Liver (tissue), 9 donors: ENCODE measurements around the gene ADGRB2. TPM values are rescaled to one million over a fixed set of nuclear protein-coding genes. Genes with fewer than 3 reads are reported as not detected.

ENCODE experiments used
- DNase-seq: peaks from one replicate; pipeline ENCODE4 v3.0.0-alpha.2; 2017; ENCODE audit warnings: low spot score
- H3K27ac ChIP-seq, 2 donors: one replicate each; pipeline ENCODE4 v1.7.0; 2013; ENCODE audit warnings: inconsistent platforms in 2 of 2, low read length in 2 of 2, control low read depth in 1 of 2, low read depth in 1 of 2, mild to moderate bottlenecking in 1 of 2
- H3K27me3 ChIP-seq, 4 donors: one replicate each; pipeline versions ENCODE4 v1.6.1 to v1.7.0; 2013; ENCODE audit warnings: low read length in 3 of 4, inconsistent platforms in 1 of 4, mild to moderate bottlenecking in 1 of 4, moderate library complexity in 1 of 4; ENCODE audit not compliant: control insufficient read depth in 4 of 4, insufficient read depth in 4 of 4
- H3K36me3 ChIP-seq, 4 donors: one replicate each; pipeline versions ENCODE4 v1.6.1 to v1.7.0; 2013; ENCODE audit warnings: low read length in 3 of 4, mild to moderate bottlenecking in 3 of 4, low read depth in 1 of 4, moderate library complexity in 1 of 4; ENCODE audit not compliant: control insufficient read depth in 4 of 4, insufficient read depth in 3 of 4
- H3K4me1 ChIP-seq, 4 donors: one replicate each; pipeline versions ENCODE4 v1.6.1 to v1.7.0; 2013; ENCODE audit warnings: low read length in 3 of 4, mild to moderate bottlenecking in 3 of 4, moderate library complexity in 1 of 4; ENCODE audit not compliant: control insufficient read depth in 4 of 4, insufficient read depth in 4 of 4
- H3K4me3 ChIP-seq, 3 donors: one replicate each; pipeline versions ENCODE4 v1.6.1 to v1.7.0; 2013; ENCODE audit warnings: low read length in 3 of 3, control low read depth in 1 of 3, low read depth in 1 of 3, mild to moderate bottlenecking in 1 of 3
- H3K9ac ChIP-seq, 2 donors: one replicate each; pipeline ENCODE4 v1.7.0; 2013; ENCODE audit warnings: low read length in 2 of 2, mild to moderate bottlenecking in 2 of 2, moderate library complexity in 2 of 2, control low read depth in 1 of 2, low read depth in 1 of 2
- H3K9me3 ChIP-seq, 4 donors: one replicate each; pipeline versions ENCODE4 v1.6.1 to v1.7.0; 2013; ENCODE audit warnings: low read length in 3 of 4; ENCODE audit not compliant: control insufficient read depth in 4 of 4
- EGR1 ChIP-seq, 2 donors: IDR thresholded peaks; 2 replicates each; pipeline ENCODE4 v1.6.1; 2016 to 2018; ENCODE audit warnings: antibody characterized with exemption in 2 of 2, low read depth in 2 of 2
- FOXA1 ChIP-seq: IDR thresholded peaks from 2 replicates; pipeline ENCODE4 v1.6.1; 2016; ENCODE audit warnings: antibody characterized with exemption
- FOXA2 ChIP-seq: IDR thresholded peaks from 2 replicates; pipeline ENCODE4 v1.6.1; 2016; ENCODE audit warnings: antibody characterized with exemption
- GABPA ChIP-seq, 2 donors: IDR thresholded peaks in 1 of 2; conservative IDR thresholded peaks in 1 of 2; 2 replicates each; pipeline ENCODE4 v1.6.1; 2016; ENCODE audit warnings: antibody characterized with exemption in 2 of 2, mild to moderate bottlenecking in 1 of 2, moderate library complexity in 1 of 2
- HNF4A ChIP-seq, 2 donors: conservative IDR thresholded peaks; 2 replicates each; pipeline ENCODE4 v1.6.1; 2016; ENCODE audit warnings: antibody characterized with exemption in 2 of 2, mild to moderate bottlenecking in 2 of 2
- HNF4G ChIP-seq: IDR thresholded peaks from 2 replicates; pipeline ENCODE4 v1.6.1; 2016; ENCODE audit warnings: antibody characterized with exemption
- JUND ChIP-seq, 2 donors: IDR thresholded peaks; 2 replicates each; pipeline ENCODE4 v1.6.1; 2016; ENCODE audit warnings: antibody characterized with exemption in 2 of 2
- NR2F2 ChIP-seq: IDR thresholded peaks from 2 replicates; pipeline ENCODE4 v1.6.1; 2016; ENCODE audit warnings: antibody characterized with exemption
- RAD21 ChIP-seq, 2 donors: IDR thresholded peaks; 2 replicates each; pipeline ENCODE4 v1.6.1; 2016; ENCODE audit warnings: antibody characterized with exemption in 2 of 2, mild to moderate bottlenecking in 2 of 2
- RXRA ChIP-seq, 2 donors: IDR thresholded peaks; 2 replicates each; pipeline ENCODE4 v1.6.1; 2017 to 2018; ENCODE audit warnings: antibody characterized with exemption in 2 of 2, mild to moderate bottlenecking in 1 of 2
- SP1 ChIP-seq: IDR thresholded peaks from 2 replicates; pipeline ENCODE4 v1.6.1; 2018; ENCODE audit warnings: antibody characterized with exemption, mild to moderate bottlenecking
- TAF1 ChIP-seq: conservative IDR thresholded peaks from 2 replicates; pipeline ENCODE4 v1.6.1; 2016; ENCODE audit warnings: antibody characterized with exemption, mild to moderate bottlenecking
- YY1 ChIP-seq: IDR thresholded peaks from 2 replicates; pipeline ENCODE4 v1.6.1; 2016; ENCODE audit warnings: antibody characterized with exemption, mild to moderate bottlenecking
- WGBS: extraction: QIAGEN DNeasy Blood & Tissue Kit; methylation state at CpG from one replicate; pipeline ENCODE4 v1.1.7; 2013; 5-methylcytosine and 5-hydroxymethylcytosine counted together
- polyA plus RNA-seq, 2 donors: library from polyadenylated mRNA; stranded (reverse) in 1 of 2; unstranded in 1 of 2; fragments of 200-250 nt in 1 of 2; fragments of >200 nt in 1 of 2; fragmentation: Nextera tagmentation in 1 of 2; extraction: Ambion mirVana in 1 of 2; gene quantifications; one replicate each; pipeline versions ENCODE4 v1.2.1 to v1.2.3, GENCODE V29; 2013 to 2015
- total RNA-seq, 2 donors: library from RNA; depleted of rRNA; stranded (reverse); fragments of >200 nt; gene quantifications; one replicate each; pipeline ENCODE4 v1.2.3, GENCODE V29; 2014
- TF ChIP-seq, protein P1 (sequence below): IDR thresholded peaks from 2 replicates; pipeline ENCODE4 v1.6.1; 2016; ENCODE audit warnings: antibody characterized with exemption
- TF ChIP-seq, protein P2 (sequence below): IDR thresholded peaks from 2 replicates; pipeline ENCODE4 v1.6.1; 2016; ENCODE audit warnings: antibody characterized with exemption
- TF ChIP-seq, protein P3 (sequence below): IDR thresholded peaks from 2 replicates; pipeline ENCODE4 v1.6.1; 2016; ENCODE audit warnings: antibody characterized with exemption
- TF ChIP-seq, protein P4 (sequence below): IDR thresholded peaks from 2 replicates; pipeline ENCODE4 v1.6.1; 2016; ENCODE audit warnings: antibody characterized with exemption, mild to moderate bottlenecking
- TF ChIP-seq, protein P5 (sequence below): fragments of 150-350 bp; IDR thresholded peaks from 2 replicates; pipeline ENCODE4 v1.5.1; 2017; ENCODE audit warnings: improper control_type of control experiment, low read depth, low read length; ENCODE audit not compliant: missing input control
- donor health status: healthy.
- donor health status: healthy.
- donor health status: healthy.
- donor health status: healthy.
- donor health status: healthy.

The ADGRB2 gene
- total and polyA plus RNA-seq, 4 donors: under 0.01 to 0.05 (median 0.05) TPM; not detected in 1

DNA sequence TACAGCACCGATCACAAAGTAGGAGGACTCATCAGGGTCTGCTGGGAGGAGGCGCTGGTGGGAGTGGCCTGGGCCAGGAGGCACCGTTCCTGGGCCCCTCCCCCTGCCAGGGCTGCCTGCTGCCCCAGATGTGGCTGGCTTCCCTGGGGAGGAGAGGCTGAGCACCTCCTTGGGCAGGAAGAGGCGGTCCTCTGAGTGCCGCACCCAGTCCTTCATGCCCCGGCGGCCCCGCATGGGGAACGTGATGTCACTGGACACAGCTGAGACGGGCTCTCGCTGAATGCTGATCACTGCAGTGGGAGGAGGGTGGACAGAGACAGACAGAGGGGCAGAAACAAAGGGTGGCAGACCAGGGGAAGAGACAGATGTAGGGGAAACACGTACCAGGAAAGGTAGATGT, 24.8 kb downstream of the ADGRB2 start:
- no peaks in the 10 kb centered on the region for H3K27me3 ChIP-seq
- no peak for DNase-seq
- no peak overlapping the region for H3K4me3 ChIP-seq
- no peaks in the 10 kb centered on the region for H3K9me3 ChIP-seq
- H3K27ac ChIP-seq: no peak overlapping the region
- no peak for TF ChIP-seq RXRA (IDR thresholded peaks at IDR 0.05)
- TF ChIP-seq, protein P1, sequence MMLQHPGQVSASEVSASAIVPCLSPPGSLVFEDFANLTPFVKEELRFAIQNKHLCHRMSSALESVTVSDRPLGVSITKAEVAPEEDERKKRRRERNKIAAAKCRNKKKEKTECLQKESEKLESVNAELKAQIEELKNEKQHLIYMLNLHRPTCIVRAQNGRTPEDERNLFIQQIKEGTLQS: no peak
- TF ChIP-seq, protein P2, sequence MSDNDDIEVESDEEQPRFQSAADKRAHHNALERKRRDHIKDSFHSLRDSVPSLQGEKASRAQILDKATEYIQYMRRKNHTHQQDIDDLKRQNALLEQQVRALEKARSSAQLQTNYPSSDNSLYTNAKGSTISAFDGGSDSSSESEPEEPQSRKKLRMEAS: no peak
- no peak for TF ChIP-seq FOXA1
- no peak for TF ChIP-seq RAD21 (IDR thresholded peaks at IDR 0.05)
- WGBS: 52% methylated on average over 12 of the region's 12 CpGs
- H3K9ac ChIP-seq: no peak overlapping the region
- H3K36me3 ChIP-seq: no peaks in the 10 kb centered on the region
- no peaks in the 10 kb centered on the region for H3K4me1 ChIP-seq

DNA sequence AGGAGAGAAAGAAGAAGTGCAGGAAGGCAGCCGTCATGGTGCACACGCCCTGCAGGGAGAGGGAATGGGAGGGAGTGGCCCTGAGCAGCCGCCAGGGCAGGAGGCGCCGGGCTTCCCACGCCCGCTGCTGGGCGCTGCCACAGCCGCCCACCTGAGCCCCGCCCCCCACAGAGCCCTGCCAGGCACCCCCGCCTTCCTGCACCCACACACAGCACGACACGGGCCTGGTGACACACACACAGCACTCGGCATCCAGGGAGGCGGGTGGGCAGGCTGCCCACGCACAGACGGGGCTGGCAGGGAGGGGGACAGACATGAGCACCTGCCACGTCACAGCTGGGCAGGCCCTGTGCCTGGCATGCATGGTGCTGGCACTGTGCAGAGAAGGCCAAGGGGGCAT, 27.5 kb downstream of the ADGRB2 start:
- no peak for TF ChIP-seq FOXA1
- TF ChIP-seq RAD21 (IDR thresholded peaks at IDR 0.05): no peak
- no peak overlapping the region for H3K9ac ChIP-seq
- WGBS: 83% methylated on average over 18 of the region's 18 CpGs

DNA sequence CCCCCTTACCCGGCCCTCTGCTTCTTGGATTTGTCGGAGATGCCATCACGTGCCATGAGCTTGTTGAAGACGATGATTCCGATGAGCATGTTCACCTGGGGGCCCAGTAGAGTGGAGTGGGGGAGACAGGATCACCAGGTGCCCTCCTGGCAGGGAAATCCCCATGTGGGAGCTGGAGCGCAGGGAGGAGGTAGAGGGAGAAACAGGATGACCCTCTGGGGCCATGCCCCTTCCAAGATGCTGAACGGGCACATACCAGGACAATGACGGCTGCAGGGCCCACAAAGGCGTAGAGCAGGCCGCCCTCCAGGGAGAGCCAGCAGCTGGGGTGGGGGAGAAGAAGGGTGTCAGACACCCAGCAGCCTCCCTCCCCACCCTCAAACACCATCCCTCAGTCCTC, 28.6 kb downstream of the ADGRB2 start:
- no peak overlapping the region for H3K4me3 ChIP-seq
- 81% methylated on average over 10 of the region's 10 CpGs for whole genome bisulfite sequencing
- H3K27me3 ChIP-seq: no peaks in the 10 kb centered on the region
- no peaks in the 10 kb centered on the region for H3K36me3 ChIP-seq
- no peak for TF ChIP-seq TAF1
- TF ChIP-seq GABPA (IDR thresholded peaks at IDR 0.05 in 1 of 2, conservative IDR thresholded peaks at IDR 0.05 in 1 of 2): no peak
- TF ChIP-seq NR2F2: no peak
- TF ChIP-seq, protein P3, sequence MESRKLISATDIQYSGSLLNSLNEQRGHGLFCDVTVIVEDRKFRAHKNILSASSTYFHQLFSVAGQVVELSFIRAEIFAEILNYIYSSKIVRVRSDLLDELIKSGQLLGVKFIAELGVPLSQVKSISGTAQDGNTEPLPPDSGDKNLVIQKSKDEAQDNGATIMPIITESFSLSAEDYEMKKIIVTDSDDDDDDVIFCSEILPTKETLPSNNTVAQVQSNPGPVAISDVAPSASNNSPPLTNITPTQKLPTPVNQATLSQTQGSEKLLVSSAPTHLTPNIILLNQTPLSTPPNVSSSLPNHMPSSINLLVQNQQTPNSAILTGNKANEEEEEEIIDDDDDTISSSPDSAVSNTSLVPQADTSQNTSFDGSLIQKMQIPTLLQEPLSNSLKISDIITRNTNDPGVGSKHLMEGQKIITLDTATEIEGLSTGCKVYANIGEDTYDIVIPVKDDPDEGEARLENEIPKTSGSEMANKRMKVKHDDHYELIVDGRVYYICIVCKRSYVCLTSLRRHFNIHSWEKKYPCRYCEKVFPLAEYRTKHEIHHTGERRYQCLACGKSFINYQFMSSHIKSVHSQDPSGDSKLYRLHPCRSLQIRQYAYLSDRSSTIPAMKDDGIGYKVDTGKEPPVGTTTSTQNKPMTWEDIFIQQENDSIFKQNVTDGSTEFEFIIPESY: no peak
- no peak for TF ChIP-seq RXRA (IDR thresholded peaks at IDR 0.05)
- no peak for TF ChIP-seq HNF4G
- TF ChIP-seq FOXA2: no peak
- TF ChIP-seq, protein P4, sequence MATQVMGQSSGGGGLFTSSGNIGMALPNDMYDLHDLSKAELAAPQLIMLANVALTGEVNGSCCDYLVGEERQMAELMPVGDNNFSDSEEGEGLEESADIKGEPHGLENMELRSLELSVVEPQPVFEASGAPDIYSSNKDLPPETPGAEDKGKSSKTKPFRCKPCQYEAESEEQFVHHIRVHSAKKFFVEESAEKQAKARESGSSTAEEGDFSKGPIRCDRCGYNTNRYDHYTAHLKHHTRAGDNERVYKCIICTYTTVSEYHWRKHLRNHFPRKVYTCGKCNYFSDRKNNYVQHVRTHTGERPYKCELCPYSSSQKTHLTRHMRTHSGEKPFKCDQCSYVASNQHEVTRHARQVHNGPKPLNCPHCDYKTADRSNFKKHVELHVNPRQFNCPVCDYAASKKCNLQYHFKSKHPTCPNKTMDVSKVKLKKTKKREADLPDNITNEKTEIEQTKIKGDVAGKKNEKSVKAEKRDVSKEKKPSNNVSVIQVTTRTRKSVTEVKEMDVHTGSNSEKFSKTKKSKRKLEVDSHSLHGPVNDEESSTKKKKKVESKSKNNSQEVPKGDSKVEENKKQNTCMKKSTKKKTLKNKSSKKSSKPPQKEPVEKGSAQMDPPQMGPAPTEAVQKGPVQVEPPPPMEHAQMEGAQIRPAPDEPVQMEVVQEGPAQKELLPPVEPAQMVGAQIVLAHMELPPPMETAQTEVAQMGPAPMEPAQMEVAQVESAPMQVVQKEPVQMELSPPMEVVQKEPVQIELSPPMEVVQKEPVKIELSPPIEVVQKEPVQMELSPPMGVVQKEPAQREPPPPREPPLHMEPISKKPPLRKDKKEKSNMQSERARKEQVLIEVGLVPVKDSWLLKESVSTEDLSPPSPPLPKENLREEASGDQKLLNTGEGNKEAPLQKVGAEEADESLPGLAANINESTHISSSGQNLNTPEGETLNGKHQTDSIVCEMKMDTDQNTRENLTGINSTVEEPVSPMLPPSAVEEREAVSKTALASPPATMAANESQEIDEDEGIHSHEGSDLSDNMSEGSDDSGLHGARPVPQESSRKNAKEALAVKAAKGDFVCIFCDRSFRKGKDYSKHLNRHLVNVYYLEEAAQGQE: no peak
- TF ChIP-seq, protein P1: no peak
- no peak for TF ChIP-seq YY1
- TF ChIP-seq JUND (IDR thresholded peaks at IDR 0.05): no peak
- no peak for TF ChIP-seq RAD21 (IDR thresholded peaks at IDR 0.05)
- TF ChIP-seq, protein P5, sequence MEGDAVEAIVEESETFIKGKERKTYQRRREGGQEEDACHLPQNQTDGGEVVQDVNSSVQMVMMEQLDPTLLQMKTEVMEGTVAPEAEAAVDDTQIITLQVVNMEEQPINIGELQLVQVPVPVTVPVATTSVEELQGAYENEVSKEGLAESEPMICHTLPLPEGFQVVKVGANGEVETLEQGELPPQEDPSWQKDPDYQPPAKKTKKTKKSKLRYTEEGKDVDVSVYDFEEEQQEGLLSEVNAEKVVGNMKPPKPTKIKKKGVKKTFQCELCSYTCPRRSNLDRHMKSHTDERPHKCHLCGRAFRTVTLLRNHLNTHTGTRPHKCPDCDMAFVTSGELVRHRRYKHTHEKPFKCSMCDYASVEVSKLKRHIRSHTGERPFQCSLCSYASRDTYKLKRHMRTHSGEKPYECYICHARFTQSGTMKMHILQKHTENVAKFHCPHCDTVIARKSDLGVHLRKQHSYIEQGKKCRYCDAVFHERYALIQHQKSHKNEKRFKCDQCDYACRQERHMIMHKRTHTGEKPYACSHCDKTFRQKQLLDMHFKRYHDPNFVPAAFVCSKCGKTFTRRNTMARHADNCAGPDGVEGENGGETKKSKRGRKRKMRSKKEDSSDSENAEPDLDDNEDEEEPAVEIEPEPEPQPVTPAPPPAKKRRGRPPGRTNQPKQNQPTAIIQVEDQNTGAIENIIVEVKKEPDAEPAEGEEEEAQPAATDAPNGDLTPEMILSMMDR: no peak
- TF ChIP-seq HNF4A (conservative IDR thresholded peaks at IDR 0.05): no peak
- TF ChIP-seq SP1: no peak
- TF ChIP-seq EGR1 (IDR thresholded peaks at IDR 0.05; ENCODE audit: low read depth in 2 of 2): no peak
- DNase-seq: no peak
- H3K9me3 ChIP-seq: no peaks in the 10 kb centered on the region
- H3K27ac ChIP-seq: no peak overlapping the region
- H3K9ac ChIP-seq: no peak overlapping the region
- H3K4me1 ChIP-seq: no peaks in the 10 kb centered on the region

More for the DNA sequence above, 27.5 kb downstream of the ADGRB2 start:
- H3K27me3 ChIP-seq: no peaks in the 10 kb centered on the region
- DNase-seq: no peak
- no peaks in the 10 kb centered on the region for H3K4me1 ChIP-seq
- H3K27ac ChIP-seq: no peak overlapping the region
- no peak overlapping the region for H3K4me3 ChIP-seq
- H3K9me3 ChIP-seq: no peaks in the 10 kb centered on the region
- H3K36me3 ChIP-seq: no peaks in the 10 kb centered on the region
